SK-N-SH (cell line): Measurements from ENCODE around the gene KLHL41.

Experiments
- EP300 ChIP-seq, 2 experiments: IDR thresholded peaks; 2 replicates each; pipeline versions ENCODE4 v1.4.0 to v1.6.1; 2012; ENCODE audit warnings: borderline replicate concordance in 1 of 2, low read depth in 1 of 2, low read length in 1 of 2
- JUND ChIP-seq: IDR thresholded peaks from 2 replicates; pipeline ENCODE4 v1.4.0; 2012
- RFX5 ChIP-seq: IDR thresholded peaks from 2 replicates; pipeline ENCODE4 v1.6.1; 2012; ENCODE audit warnings: mild to moderate bottlenecking, improper control_type of control experiment, low read length
- SMC3 ChIP-seq: IDR thresholded peaks from 2 replicates; pipeline ENCODE4 v1.6.1; 2012; ENCODE audit warnings: low read depth, low read length, improper control_type of control experiment
- TF ChIP-seq, protein P1 (sequence below): fragments of 200-600 bp; sonication (generic); IDR thresholded peaks from 2 replicates; pipeline ENCODE4 v1.6.1; 2017; ENCODE audit warnings: antibody characterized with exemption, mild to moderate bottlenecking, moderate library complexity
- TF ChIP-seq, protein P2 (sequence below): IDR thresholded peaks from 2 replicates; pipeline ENCODE4 v1.4.0; 2012; ENCODE audit warnings: low read depth
- TF ChIP-seq, protein P3 (sequence below): IDR thresholded peaks from 2 replicates; pipeline ENCODE4; 2012
- TF ChIP-seq, protein P4 (sequence below): IDR thresholded peaks from 2 replicates; pipeline ENCODE4 v1.6.1; 2012; ENCODE audit warnings: mild to moderate bottlenecking, low read depth, low read length, moderate library complexity
- TF ChIP-seq, protein P5 (sequence below): IDR thresholded peaks from 2 replicates; pipeline ENCODE4 v1.4.0; 2012; ENCODE audit warnings: low read depth, borderline replicate concordance

DNA sequence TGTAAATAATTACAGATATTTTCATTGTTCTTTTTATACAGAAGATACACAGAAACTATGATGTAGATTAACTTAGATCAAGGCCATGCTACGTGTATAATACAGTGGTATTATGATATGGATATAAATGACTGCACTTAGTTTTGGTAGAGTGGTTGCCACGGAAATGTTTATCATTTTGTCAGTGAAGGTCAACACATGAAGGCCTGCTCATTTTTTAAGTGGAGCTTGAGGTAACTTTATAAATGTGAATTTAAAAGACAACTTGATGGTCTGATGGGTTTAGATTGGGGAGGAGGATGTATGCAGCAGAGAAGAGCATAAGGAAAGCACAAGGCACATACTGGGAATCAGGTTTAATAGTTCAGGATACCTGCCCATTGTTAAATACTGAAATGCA lies 44.6 kb upstream of the KLHL41 start:
- TF ChIP-seq, protein P1, sequence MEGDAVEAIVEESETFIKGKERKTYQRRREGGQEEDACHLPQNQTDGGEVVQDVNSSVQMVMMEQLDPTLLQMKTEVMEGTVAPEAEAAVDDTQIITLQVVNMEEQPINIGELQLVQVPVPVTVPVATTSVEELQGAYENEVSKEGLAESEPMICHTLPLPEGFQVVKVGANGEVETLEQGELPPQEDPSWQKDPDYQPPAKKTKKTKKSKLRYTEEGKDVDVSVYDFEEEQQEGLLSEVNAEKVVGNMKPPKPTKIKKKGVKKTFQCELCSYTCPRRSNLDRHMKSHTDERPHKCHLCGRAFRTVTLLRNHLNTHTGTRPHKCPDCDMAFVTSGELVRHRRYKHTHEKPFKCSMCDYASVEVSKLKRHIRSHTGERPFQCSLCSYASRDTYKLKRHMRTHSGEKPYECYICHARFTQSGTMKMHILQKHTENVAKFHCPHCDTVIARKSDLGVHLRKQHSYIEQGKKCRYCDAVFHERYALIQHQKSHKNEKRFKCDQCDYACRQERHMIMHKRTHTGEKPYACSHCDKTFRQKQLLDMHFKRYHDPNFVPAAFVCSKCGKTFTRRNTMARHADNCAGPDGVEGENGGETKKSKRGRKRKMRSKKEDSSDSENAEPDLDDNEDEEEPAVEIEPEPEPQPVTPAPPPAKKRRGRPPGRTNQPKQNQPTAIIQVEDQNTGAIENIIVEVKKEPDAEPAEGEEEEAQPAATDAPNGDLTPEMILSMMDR, result no peak
- no peak for TF ChIP-seq RFX5
- no peak for TF ChIP-seq SMC3
- TF ChIP-seq, protein P2, sequence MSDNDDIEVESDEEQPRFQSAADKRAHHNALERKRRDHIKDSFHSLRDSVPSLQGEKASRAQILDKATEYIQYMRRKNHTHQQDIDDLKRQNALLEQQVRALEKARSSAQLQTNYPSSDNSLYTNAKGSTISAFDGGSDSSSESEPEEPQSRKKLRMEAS, result no peak
- TF ChIP-seq EP300 (IDR thresholded peaks at IDR 0.05; ENCODE audit: borderline replicate concordance in 1 of 2, low read depth in 1 of 2, low read length in 1 of 2), result no peak
- no peak for TF ChIP-seq JUND
- TF ChIP-seq, protein P3, sequence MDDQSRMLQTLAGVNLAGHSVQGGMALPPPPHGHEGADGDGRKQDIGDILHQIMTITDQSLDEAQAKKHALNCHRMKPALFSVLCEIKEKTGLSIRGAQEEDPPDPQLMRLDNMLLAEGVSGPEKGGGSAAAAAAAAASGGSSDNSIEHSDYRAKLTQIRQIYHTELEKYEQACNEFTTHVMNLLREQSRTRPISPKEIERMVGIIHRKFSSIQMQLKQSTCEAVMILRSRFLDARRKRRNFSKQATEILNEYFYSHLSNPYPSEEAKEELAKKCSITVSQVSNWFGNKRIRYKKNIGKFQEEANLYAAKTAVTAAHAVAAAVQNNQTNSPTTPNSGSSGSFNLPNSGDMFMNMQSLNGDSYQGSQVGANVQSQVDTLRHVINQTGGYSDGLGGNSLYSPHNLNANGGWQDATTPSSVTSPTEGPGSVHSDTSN, result no peak
- TF ChIP-seq, protein P4, sequence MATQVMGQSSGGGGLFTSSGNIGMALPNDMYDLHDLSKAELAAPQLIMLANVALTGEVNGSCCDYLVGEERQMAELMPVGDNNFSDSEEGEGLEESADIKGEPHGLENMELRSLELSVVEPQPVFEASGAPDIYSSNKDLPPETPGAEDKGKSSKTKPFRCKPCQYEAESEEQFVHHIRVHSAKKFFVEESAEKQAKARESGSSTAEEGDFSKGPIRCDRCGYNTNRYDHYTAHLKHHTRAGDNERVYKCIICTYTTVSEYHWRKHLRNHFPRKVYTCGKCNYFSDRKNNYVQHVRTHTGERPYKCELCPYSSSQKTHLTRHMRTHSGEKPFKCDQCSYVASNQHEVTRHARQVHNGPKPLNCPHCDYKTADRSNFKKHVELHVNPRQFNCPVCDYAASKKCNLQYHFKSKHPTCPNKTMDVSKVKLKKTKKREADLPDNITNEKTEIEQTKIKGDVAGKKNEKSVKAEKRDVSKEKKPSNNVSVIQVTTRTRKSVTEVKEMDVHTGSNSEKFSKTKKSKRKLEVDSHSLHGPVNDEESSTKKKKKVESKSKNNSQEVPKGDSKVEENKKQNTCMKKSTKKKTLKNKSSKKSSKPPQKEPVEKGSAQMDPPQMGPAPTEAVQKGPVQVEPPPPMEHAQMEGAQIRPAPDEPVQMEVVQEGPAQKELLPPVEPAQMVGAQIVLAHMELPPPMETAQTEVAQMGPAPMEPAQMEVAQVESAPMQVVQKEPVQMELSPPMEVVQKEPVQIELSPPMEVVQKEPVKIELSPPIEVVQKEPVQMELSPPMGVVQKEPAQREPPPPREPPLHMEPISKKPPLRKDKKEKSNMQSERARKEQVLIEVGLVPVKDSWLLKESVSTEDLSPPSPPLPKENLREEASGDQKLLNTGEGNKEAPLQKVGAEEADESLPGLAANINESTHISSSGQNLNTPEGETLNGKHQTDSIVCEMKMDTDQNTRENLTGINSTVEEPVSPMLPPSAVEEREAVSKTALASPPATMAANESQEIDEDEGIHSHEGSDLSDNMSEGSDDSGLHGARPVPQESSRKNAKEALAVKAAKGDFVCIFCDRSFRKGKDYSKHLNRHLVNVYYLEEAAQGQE, result no peak
- TF ChIP-seq, protein P5, sequence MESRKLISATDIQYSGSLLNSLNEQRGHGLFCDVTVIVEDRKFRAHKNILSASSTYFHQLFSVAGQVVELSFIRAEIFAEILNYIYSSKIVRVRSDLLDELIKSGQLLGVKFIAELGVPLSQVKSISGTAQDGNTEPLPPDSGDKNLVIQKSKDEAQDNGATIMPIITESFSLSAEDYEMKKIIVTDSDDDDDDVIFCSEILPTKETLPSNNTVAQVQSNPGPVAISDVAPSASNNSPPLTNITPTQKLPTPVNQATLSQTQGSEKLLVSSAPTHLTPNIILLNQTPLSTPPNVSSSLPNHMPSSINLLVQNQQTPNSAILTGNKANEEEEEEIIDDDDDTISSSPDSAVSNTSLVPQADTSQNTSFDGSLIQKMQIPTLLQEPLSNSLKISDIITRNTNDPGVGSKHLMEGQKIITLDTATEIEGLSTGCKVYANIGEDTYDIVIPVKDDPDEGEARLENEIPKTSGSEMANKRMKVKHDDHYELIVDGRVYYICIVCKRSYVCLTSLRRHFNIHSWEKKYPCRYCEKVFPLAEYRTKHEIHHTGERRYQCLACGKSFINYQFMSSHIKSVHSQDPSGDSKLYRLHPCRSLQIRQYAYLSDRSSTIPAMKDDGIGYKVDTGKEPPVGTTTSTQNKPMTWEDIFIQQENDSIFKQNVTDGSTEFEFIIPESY, result no peak
